NT2/D1 (cell line): ENCODE data around the gene TSPYL4.

Source experiments
- SUZ12 ChIP-seq: IDR thresholded peaks from 2 replicates; pipeline ENCODE4 v1.6.1; 2011; ENCODE audit not compliant: insufficient read length, insufficient read depth; ENCODE audit errors: extremely low read depth
- YY1 ChIP-seq: IDR thresholded peaks from 2 replicates; pipeline ENCODE4 v1.6.1; 2011; ENCODE audit not compliant: insufficient read length, insufficient read depth
- ZNF274 ChIP-seq: IDR thresholded peaks from 2 replicates; pipeline ENCODE4 v1.6.1; 2011; ENCODE audit warnings: mild to moderate bottlenecking, low read depth, low read length

- TF ChIP-seq ZNF274 (no peak), SUZ12 (no peak), YY1 (no peak)
These were observed 15.8 kb downstream of the TSPYL4 start for GRCh38 chr6:116238083-116238482.
